Smooth muscle cell (in vitro differentiated cells): ENCODE results near the gene RAD51B. TPM values are rescaled to one million over a fixed set of nuclear protein-coding genes. Genes with fewer than 3 reads are reported as not detected.

Experiments used
- DNase-seq: peaks from one replicate; lab custom pipeline; 2025; ENCODE audit not compliant: unreplicated experiment; lab: John Stamatoyannopoulos, UW
- H2AFZ ChIP-seq: fragments of 200-600 bp; sonication (generic); 2 replicates; pipeline ENCODE4 v1.6.0; 2016; ENCODE audit warnings: antibody characterized with exemption, low read depth, mild to moderate bottlenecking
- H3F3A ChIP-seq: fragments of 200-600 bp; sonication (generic); 2 replicates; pipeline ENCODE4 v1.6.0; 2017; ENCODE audit warnings: antibody characterized with exemption, low read depth
- H3K27ac ChIP-seq: fragments of 200-600 bp; sonication (generic); 2 replicates; pipeline ENCODE4 v1.5.1; 2016; ENCODE audit warnings: low read depth, mild to moderate bottlenecking
- H3K27me3 ChIP-seq: fragments of 200-600 bp; sonication (generic); 2 replicates; pipeline ENCODE4 v1.6.1; 2016; ENCODE audit warnings: low read depth, mild to moderate bottlenecking
- H3K36me3 ChIP-seq: fragments of 200-600 bp; sonication (generic); 2 replicates; pipeline ENCODE4 v1.5.1; 2016; ENCODE audit warnings: low read depth
- H3K4me1 ChIP-seq: fragments of 200-600 bp; sonication (generic); 2 replicates; pipeline ENCODE4 v1.5.1; 2016; ENCODE audit warnings: low read depth
- H3K4me2 ChIP-seq: fragments of 200-600 bp; sonication (generic); 2 replicates; pipeline ENCODE4 v1.6.0; 2016; ENCODE audit warnings: mild to moderate bottlenecking
- H3K4me3 ChIP-seq: fragments of 200-600 bp; sonication (generic); 2 replicates; pipeline ENCODE4 v1.5.1; 2016; ENCODE audit warnings: mild to moderate bottlenecking
- H3K79me2 ChIP-seq: fragments of 200-600 bp; sonication (generic); 2 replicates; pipeline ENCODE4 v1.6.0; 2016; ENCODE audit warnings: low read depth, mild to moderate bottlenecking
- H3K9ac ChIP-seq: fragments of 200-600 bp; sonication (generic); 2 replicates; pipeline ENCODE4 v1.6.0; 2016; ENCODE audit warnings: low read depth
- H3K9me3 ChIP-seq: fragments of 200-600 bp; sonication (generic); replicated peaks from 2 replicates; pipeline ENCODE4 v1.5.1; 2016; ENCODE audit warnings: low read depth
- H4K20me1 ChIP-seq: fragments of 200-600 bp; sonication (generic); 2 replicates; pipeline ENCODE4 v1.6.0; 2016; ENCODE audit warnings: low read depth
- CTCF ChIP-seq: fragments of 200-600 bp; sonication (generic); IDR thresholded peaks from 2 replicates; pipeline ENCODE4 v1.5.1; 2017; ENCODE audit warnings: borderline replicate concordance, mild to moderate bottlenecking, antibody characterized with exemption; ENCODE audit not compliant: insufficient read depth, poor library complexity, severe bottlenecking
- WGBS: methylation state at CpG from one replicate; pipeline ENCODE4 v1.1.7; 2016; ENCODE audit warnings: low lambda C conversion rate; 5-methylcytosine and 5-hydroxymethylcytosine counted together
- polyA plus RNA-seq: library from polyadenylated mRNA; unstranded; fragments of >200 nt; fragmentation: Nextera tagmentation; extraction: Ambion mirVana; gene quantifications from 2 replicates; pipeline ENCODE4 v1.2.1, GENCODE V29; 2016
- total RNA-seq: library from RNA; depleted of rRNA; stranded (reverse); fragments of >200 nt; gene quantifications from 2 replicates; pipeline ENCODE4 v1.2.3, GENCODE V29; 2014

The RAD51B gene
- total and polyA plus RNA-seq, 2 experiments from 2014 or later: 4.6 to 5.3 TPM

DNA sequence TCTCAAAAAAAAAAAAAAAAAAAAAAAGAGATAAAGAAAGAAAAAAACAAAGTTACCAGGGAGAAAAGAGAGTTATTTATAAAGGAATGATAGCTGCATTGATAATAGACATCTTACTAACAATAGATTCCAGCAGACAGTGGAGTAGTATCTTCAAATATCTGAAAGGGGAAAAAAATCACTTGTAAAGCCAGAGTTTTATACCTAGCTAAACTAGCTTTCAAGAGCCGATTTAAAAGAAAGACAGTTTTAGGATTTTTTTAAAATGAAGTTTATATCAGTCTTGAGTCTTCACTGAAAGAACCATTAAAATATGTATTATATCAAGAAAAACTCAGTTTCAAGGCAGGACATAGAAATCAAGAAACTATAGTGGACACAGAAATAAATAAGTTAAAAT lies 710.9 kb downstream of the RAD51B start:
- H3K79me2 ChIP-seq: no peaks in the 10 kb centered on the region
- peaks cover 24% of the 10 kb centered on the region for H3K36me3 ChIP-seq
- H3K4me1 ChIP-seq: peaks cover 13% of the 10 kb centered on the region
- no peak overlapping the region for H3K4me2 ChIP-seq
- peaks cover 32% of the 10 kb centered on the region for H3K9me3 ChIP-seq
- H4K20me1 ChIP-seq: no peaks in the 10 kb centered on the region
- H2AFZ ChIP-seq: no peak overlapping the region
- H3K27me3 ChIP-seq: no peaks in the 10 kb centered on the region
- 98% methylated on average over 1 of the region's 1 CpG for WGBS
- H3K9ac ChIP-seq: no peak overlapping the region
- no peak for TF ChIP-seq CTCF
- no peak overlapping the region for H3K27ac ChIP-seq
- no peak overlapping the region for H3K4me3 ChIP-seq
- DNase-seq: no peak
- no peaks in the 10 kb centered on the region for H3F3A ChIP-seq

DNA sequence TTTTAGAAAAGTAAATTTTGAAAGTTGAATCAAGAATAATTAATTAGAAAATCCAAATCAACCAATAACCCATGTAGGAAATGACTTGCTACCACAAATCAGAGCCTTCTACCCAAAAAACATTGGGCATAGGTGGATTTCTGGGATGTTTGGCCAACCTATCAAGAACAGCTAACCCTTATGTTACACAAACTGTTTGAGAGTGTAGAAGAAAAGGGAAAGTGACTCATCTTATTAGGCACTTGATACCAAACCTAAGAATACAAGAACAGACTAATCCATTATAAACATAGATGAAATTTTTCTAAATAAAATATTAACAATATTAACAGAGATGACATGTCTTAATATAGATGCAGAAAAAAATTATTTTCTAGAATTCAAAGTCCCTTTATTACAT lies 712.9 kb downstream of the RAD51B start:
- peaks cover 3% of the 10 kb centered on the region for H3K4me1 ChIP-seq
- no peaks in the 10 kb centered on the region for H3K27me3 ChIP-seq
- no peaks in the 10 kb centered on the region for H3K79me2 ChIP-seq
- H3K36me3 ChIP-seq: peaks cover 20% of the 10 kb centered on the region
- H3K4me2 ChIP-seq: no peak overlapping the region
- DNase-seq: no peak
- peaks cover 32% of the 10 kb centered on the region for H3K9me3 ChIP-seq
- no peak overlapping the region for H3K27ac ChIP-seq
- H3F3A ChIP-seq: no peaks in the 10 kb centered on the region
- no peaks in the 10 kb centered on the region for H4K20me1 ChIP-seq
- no peak overlapping the region for H3K9ac ChIP-seq
- H3K4me3 ChIP-seq: no peak overlapping the region
- no peak overlapping the region for H2AFZ ChIP-seq
- TF ChIP-seq CTCF: no peak

DNA sequence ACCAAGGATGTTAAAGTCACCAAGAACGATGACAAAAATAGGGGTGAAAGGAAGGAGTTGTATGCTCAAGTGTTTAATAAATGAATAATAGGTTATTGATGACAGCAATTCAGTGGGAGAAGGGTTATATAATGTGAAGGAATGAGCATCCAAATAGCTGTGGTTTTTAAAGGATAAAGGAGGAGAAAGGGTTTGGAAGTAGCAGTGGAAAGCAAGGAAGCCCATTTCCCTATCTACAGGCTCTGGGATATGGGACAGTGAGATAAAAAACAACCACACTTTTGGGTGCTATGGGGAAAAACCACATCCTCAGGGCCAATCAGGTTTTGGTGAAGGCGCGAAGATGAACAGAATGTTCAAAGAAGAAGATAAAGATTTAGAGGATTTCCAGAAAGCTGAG lies 714.7 kb downstream of the RAD51B start:
- peaks cover 17% of the 10 kb centered on the region for H3K4me1 ChIP-seq
- no peak for DNase-seq
- peaks cover 19% of the 10 kb centered on the region for H3K36me3 ChIP-seq
- H3K9ac ChIP-seq: no peak overlapping the region
- H4K20me1 ChIP-seq: no peaks in the 10 kb centered on the region
- H3K27me3 ChIP-seq: no peaks in the 10 kb centered on the region
- H3K27ac ChIP-seq: no peak overlapping the region
- 84% methylated on average over 3 of the region's 3 CpGs for WGBS
- no peak for TF ChIP-seq CTCF
- H3K9me3 ChIP-seq: peaks cover 27% of the 10 kb centered on the region
- no peak overlapping the region for H2AFZ ChIP-seq
- H3K4me2 ChIP-seq: no peak overlapping the region
- no peaks in the 10 kb centered on the region for H3F3A ChIP-seq
- H3K4me3 ChIP-seq: no peak overlapping the region
- H3K79me2 ChIP-seq: no peaks in the 10 kb centered on the region

GRCh38 chr14:68535404-68536017 lies 715.9 kb downstream of the RAD51B start:
- H3K36me3 ChIP-seq: peaks cover 11% of the 10 kb centered on the region
- WGBS: 34% methylated on average over 5 of the region's 5 CpGs
- H4K20me1 ChIP-seq: no peaks in the 10 kb centered on the region
- peak overlapping the region; percentile 4 for H3K9ac ChIP-seq
- H3K27ac ChIP-seq: peak overlapping the region; percentile 68
- no peaks in the 10 kb centered on the region for H3K27me3 ChIP-seq
- H3K4me1 ChIP-seq: peaks cover 27% of the 10 kb centered on the region
- peaks cover 18% of the 10 kb centered on the region for H3K9me3 ChIP-seq
- no peak overlapping the region for H2AFZ ChIP-seq
- no peaks in the 10 kb centered on the region for H3K79me2 ChIP-seq
- DNase-seq: no peak
- TF ChIP-seq CTCF: no peak
- no peak overlapping the region for H3K4me3 ChIP-seq
- no peaks in the 10 kb centered on the region for H3F3A ChIP-seq
- H3K4me2 ChIP-seq: peak overlapping the region; percentile 3
